Ovary (tissue), 9 donors: ENCODE measurements around the gene ADGRV1. TPM values are rescaled to one million over a fixed set of nuclear protein-coding genes. Genes with fewer than 3 reads are reported as not detected.
A peak's percentile ranks its signal among the peaks of the same experiment; 100 is the strongest.

Experiments
- DNase-seq, 5 donors: peaks; one replicate each; pipeline ENCODE4 v3.0.0-alpha.2; 2019 to 2020
- H3K27ac ChIP-seq, 2 donors: fragments of 200-600 bp; one replicate each; pipeline versions ENCODE4 v1.5.1 to v1.8.0; 2019 to 2022
- H3K27me3 ChIP-seq: fragments of 200-600 bp; one replicate; pipeline ENCODE4 v1.8.0; 2022
- H3K36me3 ChIP-seq: fragments of 200-600 bp; sonication (generic); one replicate; pipeline ENCODE4 v1.5.1; 2019
- H3K4me1 ChIP-seq: one replicate; pipeline ENCODE4 v1.8.1; 2013; ENCODE audit warnings: mild to moderate bottlenecking, moderate library complexity; ENCODE audit not compliant: insufficient read depth
- H3K4me3 ChIP-seq: fragments of 200-600 bp; sonication (generic); one replicate; pipeline ENCODE4 v1.5.1; 2017
- H3K9me3 ChIP-seq, 2 donors: fragments of 200-600 bp in 1 of 2; sonication (generic) in 1 of 2; one replicate each; pipeline versions ENCODE4 v1.5.1 to v1.8.1; 2013 to 2019; ENCODE audit warnings: mild to moderate bottlenecking in 1 of 2, moderate library complexity in 1 of 2
- CTCF ChIP-seq, 3 donors: fragments of 450-650 bp in 2 of 3; fragments of 200-600 bp in 1 of 3; IDR thresholded peaks; one replicate each; pipeline versions ENCODE4 v1.5.1 to v1.8.0; 2016 to 2022; ENCODE audit warnings: antibody characterized with exemption in 3 of 3, mild to moderate bottlenecking in 1 of 3
- EP300 ChIP-seq: sonication (generic); formaldehyde crosslinking; IDR thresholded peaks from one replicate; pipeline ENCODE4 v1.6.1; 2017; ENCODE audit warnings: antibody characterized with exemption
- POLR2A ChIP-seq: fragments of 450-650 bp; IDR thresholded peaks from one replicate; pipeline ENCODE4 v1.6.1; 2017; ENCODE audit warnings: antibody characterized with exemption, mild to moderate bottlenecking, moderate library complexity
- WGBS, 3 donors: extraction: QIAGEN DNeasy Blood & Tissue Kit in 1 of 3; methylation state at CpG; one replicate each; pipeline versions ENCODE4 v1.1.5 to v1.1.7; 2013 to 2017; 5-methylcytosine and 5-hydroxymethylcytosine counted together
- intact Hi-C, 4 donors: fragments of 100-400 bp; cut with DNase I; formaldehyde crosslinking; loops; one replicate each; pipeline versions ENCODE4 v1.11.0 to v1.15.1; 2022 to 2023
- polyA plus RNA-seq, 2 donors: library from polyadenylated mRNA; stranded (reverse); fragments of 200-250 nt in 1 of 2; fragments of 350-450 nt in 1 of 2; fragmentation: Illumina TruSeq in 1 of 2; extraction: RNeasy Lipid Tissue Mini Kit (QIAGEN cat#74804) in 1 of 2; gene quantifications; one replicate each; pipeline ENCODE4 v1.2.3, GENCODE V29; 2013 to 2014
- total RNA-seq, 7 donors: library from RNA; depleted of rRNA in 2 of 7; stranded (reverse); fragments of >200 nt in 2 of 7; fragmentation: NEBNext Ultra II Directional in 3 of 7; extraction: Animal tissue kit (Norgen Biotek cat#: 25700) in 3 of 7; gene quantifications; one replicate each; pipeline versions ENCODE4 v1.1.0 to v1.2.4, GENCODE V29; 2016 to 2023
- donor health status: DM: no; HTN: no; CAD: no; lungs with moderate emphysema.
- donor health status: DM: no; HTN: no; CAD: no.
- donor health status: Bipolar disorder and iron deficiency.
- donor health status: DM: yes; HTN: yes; CAD: no.
- donor health status: DM: no; HTN: no; CAD: no.
- donor health status: DM: yes; HTN: yes; CAD: no.

Gene ADGRV1
- total and polyA plus RNA-seq, 9 donors = 0.21 to 2.7 (median 1.1) TPM

GRCh38 chr5:91028499-91028956, 469.9 kb downstream of the ADGRV1 start:
- DNase-seq = peak in 4 of 5 donors; percentile 35 to 55 (median 42)
- Histone ChIP-seq H3K9me3 (no peaks in the 10 kb centered on the region), H3K27me3 (no peaks in the 10 kb centered on the region), H3K4me3 (no peak overlapping the region), H3K27ac (no peak overlapping the region), H3K36me3 (no peaks in the 10 kb centered on the region), H3K4me1 (no peaks in the 10 kb centered on the region)
- TF ChIP-seq POLR2A (no peak), CTCF (IDR thresholded peaks at IDR 0.05) (no peak), EP300 (no peak)
- intact Hi-C loops = no loop called here
- WGBS, 3 donors = 55 to 74% (median 69%) methylated on average over 2 of the region's 2 CpGs

GRCh38 chr5:91030521-91031401, 472.2 kb downstream of the ADGRV1 start:
- 91 to 93% (median 93%) methylated on average over 6 of the region's 6 CpGs for WGBS, 3 donors
- H3K4me1 ChIP-seq = no peaks in the 10 kb centered on the region
- DNase-seq = no peak
- H3K4me3 ChIP-seq = no peak overlapping the region
- no peaks in the 10 kb centered on the region for H3K27me3 ChIP-seq
- H3K9me3 ChIP-seq = no peaks in the 10 kb centered on the region
- TF ChIP-seq POLR2A (no peak), EP300 (no peak), CTCF (IDR thresholded peaks at IDR 0.05) (no peak)
- H3K27ac ChIP-seq = no peak overlapping the region
- H3K36me3 ChIP-seq = no peaks in the 10 kb centered on the region
- intact Hi-C loops = no loop called here

GRCh38 chr5:91031402-91031752, 472.8 kb downstream of the ADGRV1 start:
- Histone ChIP-seq H3K36me3 (no peaks in the 10 kb centered on the region), H3K4me1 (no peaks in the 10 kb centered on the region), H3K9me3 (no peaks in the 10 kb centered on the region), H3K4me3 (no peak overlapping the region), H3K27me3 (no peaks in the 10 kb centered on the region), H3K27ac (no peak overlapping the region)
- DNase-seq = no peak
- TF ChIP-seq EP300 (no peak), CTCF (IDR thresholded peaks at IDR 0.05) (no peak), POLR2A (no peak)
- intact Hi-C loops = no loop called here
- WGBS, 3 donors = 94 to 97% (median 96%) methylated on average over 1 of the region's 1 CpG

- intact Hi-C loops = no loop called here
- Histone ChIP-seq H3K27me3 (no peaks in the 10 kb centered on the region), H3K36me3 (no peaks in the 10 kb centered on the region), H3K4me3 (no peak overlapping the region), H3K9me3 (no peaks in the 10 kb centered on the region), H3K4me1 (no peaks in the 10 kb centered on the region), H3K27ac (no peak overlapping the region)
- TF ChIP-seq POLR2A (no peak), CTCF (IDR thresholded peaks at IDR 0.05) (no peak), EP300 (no peak)
- DNase-seq = no peak
- 88 to 91% (median 90%) methylated on average over 5 of the region's 5 CpGs for WGBS, 3 donors
These were observed 473.5 kb downstream of the ADGRV1 start for GRCh38 chr5:91032125-91032524.
